Forelimb muscle (tissue), 1 donor: Measurements from ENCODE around the gene KCNE1. TPM values are rescaled to one million over a fixed set of nuclear protein-coding genes. Genes with fewer than 3 reads are reported as not detected.
"Not testable (repeated sequence)": the region's sequence is repeated elsewhere in the genome, so short reads cannot be mapped to it uniquely, and the experiment has no call there.

Experiments used
- DNase-seq: peaks from one replicate; pipeline ENCODE4 v3.0.0-alpha.2; 2013; ENCODE audit warnings: low read depth
- polyA plus RNA-seq: library from polyadenylated mRNA; unstranded; fragments of 120-200 nt; gene quantifications from one replicate; pipeline ENCODE4 v1.2.1, GENCODE V29; 2013; ENCODE audit not compliant: insufficient read length

KCNE1 gene
- 0.54 TPM for polyA plus RNA-seq

- DNase-seq: no peak
Observed at GRCh38 chr21:34511787-34512455, at the start of gene KCNE1. TSS of gene KCNE1 (minus strand) at chr21:34512210. CDS start at chr21:34449634, 62,576 bp downstream.

- no peak for DNase-seq
Observed at GRCh38 chr21:34561806-34562205, 49.8 kb upstream of the KCNE1 start.

GRCh38 chr21:34560609-34561008, 48.6 kb upstream of the KCNE1 start:
- no peak for DNase-seq

DNA sequence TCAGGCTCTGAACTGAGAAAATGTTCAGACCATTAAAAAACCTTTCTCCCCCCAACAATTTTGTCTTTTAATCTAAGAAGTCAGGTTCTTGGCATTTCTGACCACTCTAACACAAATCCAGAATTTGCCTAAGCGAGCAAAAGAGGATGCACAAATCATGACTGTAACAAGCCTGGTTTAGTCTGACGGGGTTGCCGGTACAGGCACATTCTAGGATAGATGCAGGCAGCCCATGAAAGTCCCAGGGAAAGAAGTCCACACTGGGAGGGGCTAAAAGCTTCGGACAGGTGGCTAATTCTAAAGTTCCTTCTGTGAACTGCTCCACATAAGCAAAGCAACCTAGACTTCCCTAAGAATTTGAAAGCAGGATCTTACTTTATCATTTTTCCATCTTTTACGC, 48.0 kb upstream of the KCNE1 start:
- no peak for DNase-seq

GRCh38 chr21:34559089-34559631, 47.1 kb upstream of the KCNE1 start:
- DNase-seq: no peak

DNA sequence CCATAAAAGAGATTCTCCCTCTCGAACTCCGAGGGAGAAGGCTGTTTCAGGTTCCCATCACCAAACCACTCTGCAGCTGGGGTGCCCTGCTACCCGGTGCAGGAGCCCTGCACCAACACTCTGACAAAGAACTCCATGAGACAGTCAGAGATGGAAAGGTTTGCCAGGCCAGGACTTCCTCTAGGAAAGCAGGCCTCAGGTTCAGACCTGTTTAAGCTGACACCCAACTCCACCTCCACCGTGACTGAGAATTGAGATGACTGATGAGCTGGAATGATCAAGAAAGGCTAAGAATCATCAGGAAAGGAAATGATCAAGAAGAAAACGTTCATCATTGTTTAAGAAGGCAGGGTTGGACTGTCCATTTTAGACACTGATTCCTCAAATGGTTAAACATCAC, 46.2 kb upstream of the KCNE1 start:
- DNase-seq: no peak

DNA sequence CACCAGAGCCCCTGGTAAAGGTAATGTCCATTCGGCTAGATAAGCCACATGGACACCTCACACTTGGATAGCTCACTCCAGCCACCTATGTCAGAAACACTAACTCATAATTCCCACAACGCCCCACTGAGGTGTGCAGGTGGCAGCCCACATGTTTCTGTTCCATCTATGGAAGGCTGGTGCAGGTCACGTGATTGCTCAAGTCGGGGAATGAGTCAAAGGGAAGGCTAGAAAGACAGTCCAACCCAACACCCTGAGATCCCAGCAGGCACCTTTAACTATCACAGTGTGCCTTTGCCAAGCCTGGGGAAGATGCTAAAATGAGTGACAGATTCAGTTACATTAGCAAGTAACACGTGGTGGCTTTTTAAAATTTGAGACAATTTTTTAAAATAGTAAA, 45.3 kb upstream of the KCNE1 start:
- DNase-seq: no peak

- DNase-seq: not testable (repeated sequence)
Observed at GRCh38 chr21:34554670-34555069, 42.7 kb upstream of the KCNE1 start.

DNA sequence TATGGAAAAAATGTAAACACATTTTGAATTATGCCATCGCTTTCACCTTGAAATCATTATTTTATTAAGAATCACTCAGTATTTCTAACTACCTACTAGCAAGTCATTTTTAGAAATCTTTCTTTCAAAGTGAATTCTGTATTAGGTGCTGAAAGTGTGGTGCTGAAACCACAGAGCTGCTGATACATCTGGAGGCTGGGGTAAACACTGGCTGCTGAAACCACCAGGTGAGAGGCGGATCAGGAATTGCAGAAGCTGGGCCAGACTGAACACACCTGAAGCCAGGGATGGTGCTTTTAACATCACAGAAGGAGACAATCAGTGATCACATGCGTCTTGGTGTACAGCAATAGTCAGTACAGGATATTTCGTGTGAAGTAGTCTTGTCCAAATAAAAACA, 42.2 kb upstream of the KCNE1 start:
- DNase-seq: no peak

DNA sequence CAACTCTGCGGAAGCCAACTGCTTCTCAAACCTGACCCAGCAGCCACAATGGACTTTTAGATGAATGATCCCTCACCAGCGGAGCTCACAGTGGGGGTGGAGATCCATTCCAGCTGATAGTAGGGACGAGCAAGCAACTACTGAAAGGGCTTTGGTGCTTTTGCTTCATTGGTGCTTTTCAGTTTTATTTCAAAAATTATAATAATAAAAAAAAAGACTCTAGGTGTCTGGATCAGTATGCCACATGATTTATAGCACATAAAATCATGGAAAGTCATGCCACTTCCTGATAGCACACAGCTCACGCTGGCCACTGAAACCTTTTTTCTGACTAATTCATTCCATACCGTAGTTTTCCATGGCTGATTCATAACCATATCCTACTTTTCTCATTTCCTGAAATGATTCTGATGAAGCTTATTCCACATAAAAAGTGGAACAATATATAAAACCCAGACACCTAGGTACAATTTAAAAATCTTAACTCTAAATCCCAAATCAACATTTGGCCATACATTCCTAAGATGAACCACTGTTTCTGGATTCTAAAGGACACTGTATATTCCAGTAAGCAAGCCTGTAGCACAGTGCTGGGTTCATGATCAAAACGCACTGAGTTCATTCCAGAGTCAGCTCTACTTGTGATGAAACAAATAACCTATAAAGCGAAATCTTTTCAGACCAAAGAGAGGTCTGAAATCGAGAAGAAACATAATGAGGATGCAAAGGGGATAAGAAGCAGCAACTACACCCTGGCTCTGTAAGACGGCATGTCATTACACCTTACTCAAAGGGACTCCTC, 41.3 kb upstream of the KCNE1 start:
- DNase-seq: no peak

DNA sequence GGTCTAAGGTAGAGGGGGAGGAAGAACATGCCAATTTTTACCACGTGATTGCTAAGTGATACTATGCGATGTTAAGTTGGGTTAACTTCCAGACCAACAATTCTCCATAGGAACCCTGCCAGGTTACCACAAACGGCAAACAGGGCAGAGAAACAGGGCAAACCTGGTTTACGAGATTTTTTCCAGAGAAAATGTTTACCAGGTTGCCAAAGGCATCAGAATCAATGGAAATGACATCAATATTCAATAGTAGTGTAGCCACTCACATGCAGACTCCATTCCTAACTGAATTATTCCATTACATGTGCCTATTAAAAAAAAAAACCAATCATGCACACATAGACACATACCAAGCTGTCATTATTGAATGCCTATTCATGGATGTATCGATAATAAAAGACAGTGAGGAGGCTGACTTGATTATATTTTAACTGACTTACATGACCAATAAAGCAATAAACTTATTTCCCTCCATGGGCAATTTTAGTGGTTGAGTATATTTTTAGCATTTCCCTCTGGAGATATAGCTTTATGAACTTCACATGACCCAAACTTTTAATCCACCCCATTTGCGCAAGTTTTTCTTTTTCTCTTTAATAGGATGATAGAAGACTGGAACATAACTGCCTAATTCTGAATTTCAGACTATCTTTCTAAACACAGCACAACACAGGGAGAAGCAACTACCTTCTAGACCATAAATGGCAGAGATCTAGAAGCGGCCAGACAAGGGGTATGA, 40.5 kb upstream of the KCNE1 start:
- no peak for DNase-seq

- no peak for DNase-seq
Observed at GRCh38 chr21:34550182-34550799, 38.3 kb upstream of the KCNE1 start.

DNA sequence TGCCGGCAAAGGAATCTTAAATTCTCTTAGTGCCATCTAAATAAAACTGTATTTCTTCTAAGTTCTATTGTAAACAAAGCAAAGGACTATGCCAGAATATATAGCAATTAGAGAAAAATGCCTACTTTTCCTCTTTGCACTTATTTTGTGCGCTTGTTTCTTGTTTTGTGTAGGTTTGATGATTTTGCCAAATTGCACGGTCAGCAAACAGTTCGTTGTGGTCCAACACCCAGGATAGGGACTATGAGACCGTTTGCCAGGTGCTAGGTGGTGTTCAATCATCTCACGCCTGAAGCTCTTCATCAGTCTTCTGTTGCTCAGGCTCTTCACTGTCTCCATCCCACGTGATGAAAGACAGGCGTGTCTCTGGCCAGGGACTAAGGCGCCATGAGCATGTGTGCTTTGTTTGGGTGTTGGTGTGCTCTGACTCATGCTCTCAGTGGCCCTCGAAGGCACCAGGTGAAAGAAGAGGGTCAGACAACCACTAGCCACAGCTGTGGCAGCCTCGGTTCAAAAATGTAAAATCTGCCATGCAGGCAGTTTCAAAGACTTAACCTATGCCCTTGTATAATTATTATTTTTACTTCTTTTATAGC, 36.9 kb upstream of the KCNE1 start:
- DNase-seq: no peak

DNA sequence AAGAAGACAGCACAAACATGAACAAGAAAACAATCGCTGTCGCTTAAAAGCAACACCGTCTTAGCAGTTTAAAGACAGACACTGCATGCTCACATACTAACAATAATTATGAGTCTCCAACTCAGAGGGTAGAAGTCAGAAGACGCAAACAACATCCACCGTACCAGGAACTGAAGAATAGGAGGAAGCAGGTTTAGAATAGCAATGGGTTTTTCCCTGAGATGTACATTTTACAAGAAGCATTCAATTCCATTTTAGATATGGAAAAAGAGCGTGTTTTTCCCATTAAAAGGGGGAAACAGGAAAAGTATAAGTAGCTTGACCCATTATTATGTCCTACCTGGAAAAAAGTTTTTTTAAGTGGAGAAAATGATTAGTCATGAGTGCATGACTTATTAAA, 34.5 kb upstream of the KCNE1 start:
- no peak for DNase-seq

- no peak for DNase-seq
Observed at GRCh38 chr21:34545079-34545884, 33.3 kb upstream of the KCNE1 start.

DNA sequence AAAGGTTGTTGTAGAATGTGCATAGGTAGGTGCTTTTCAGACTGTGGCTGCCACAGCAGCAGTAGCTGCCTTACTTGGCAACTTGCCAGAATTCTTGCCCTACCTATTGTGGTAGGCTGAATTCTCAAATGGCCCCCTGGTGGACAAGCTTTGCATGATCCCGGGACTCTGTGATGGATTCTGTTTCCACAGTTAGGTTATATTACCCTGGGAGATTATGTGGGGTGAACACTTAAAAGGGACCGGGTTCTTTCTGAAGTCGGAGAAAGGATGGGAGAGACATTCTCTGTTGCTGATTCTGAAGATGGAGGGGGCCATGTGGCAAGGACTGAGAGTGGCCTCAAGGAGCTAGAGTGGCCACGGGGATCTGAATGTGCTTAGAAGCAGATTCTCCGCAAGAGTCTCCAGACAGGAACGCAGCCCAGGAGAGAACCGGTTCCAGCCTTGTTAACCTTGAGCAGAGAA, 32.1 kb upstream of the KCNE1 start:
- no peak for DNase-seq

DNA sequence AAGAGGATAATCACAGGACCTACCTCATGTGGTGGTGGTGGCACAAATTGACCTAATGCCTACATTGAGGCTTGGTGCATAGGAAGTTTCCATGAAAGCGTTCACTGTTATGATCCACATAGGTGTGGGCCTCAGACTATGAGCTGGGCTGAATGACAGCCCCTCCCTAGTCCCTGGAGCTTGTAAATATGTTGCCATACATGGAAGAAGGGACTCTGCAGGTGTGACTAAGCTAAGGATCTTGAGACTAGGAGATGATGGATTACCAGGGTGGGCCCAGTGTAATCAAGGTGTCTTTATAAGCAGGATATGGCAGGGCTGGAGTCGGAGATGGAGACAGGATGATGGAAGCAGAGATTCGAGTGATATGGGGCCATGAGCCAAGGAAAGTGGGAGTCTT, 31.0 kb upstream of the KCNE1 start:
- no peak for DNase-seq

- no peak for DNase-seq
Observed at GRCh38 chr21:34540206-34540605, 28.2 kb upstream of the KCNE1 start.

GRCh38 chr21:34537838-34538237, 25.8 kb upstream of the KCNE1 start:
- no peak for DNase-seq

DNA sequence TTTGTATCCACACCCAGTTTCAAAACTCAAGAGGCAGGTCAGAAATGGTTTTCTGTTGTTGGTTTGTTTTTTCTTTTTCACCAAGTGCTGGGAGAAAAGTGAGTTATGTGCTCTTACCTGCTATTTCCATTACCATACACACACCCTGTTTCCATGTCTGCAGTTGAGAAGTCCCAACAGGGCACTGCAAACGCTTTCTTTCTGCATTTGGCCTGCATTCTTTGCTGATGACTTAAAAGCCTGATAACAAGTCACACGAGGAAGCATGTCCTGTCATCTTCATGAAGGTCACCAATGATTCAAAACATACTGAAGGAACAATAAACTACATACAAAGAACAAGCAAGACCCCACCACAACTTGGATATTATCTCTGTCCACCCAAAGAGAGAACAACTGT, 24.8 kb upstream of the KCNE1 start:
- DNase-seq: no peak

GRCh38 chr21:34536311-34536710, 24.3 kb upstream of the KCNE1 start:
- DNase-seq: no peak
